Upper lobe of left lung (tissue), 4 donors: Measurements from ENCODE around the gene CEBPE.

Experiments
- EP300 ChIP-seq, 4 donors: sonication (generic); formaldehyde crosslinking; IDR thresholded peaks; one replicate each; pipeline ENCODE4 v1.5.1; 2017; ENCODE audit warnings: antibody characterized with exemption in 4 of 4, control low read depth in 2 of 4
- POLR2A ChIP-seq, 4 donors: fragments of 450-650 bp; IDR thresholded peaks; one replicate each; pipeline ENCODE4 v1.5.1; 2016 to 2017; ENCODE audit warnings: antibody characterized with exemption in 4 of 4, mild to moderate bottlenecking in 2 of 4
- TF ChIP-seq, protein P1 (sequence below), 6 experiments: fragments of 450-650 bp in 4 of 6; fragments of 200-600 bp in 2 of 6; sonication (generic) in 2 of 6; IDR thresholded peaks; one replicate each; pipeline ENCODE4 v1.5.1; 2016 to 2019; ENCODE audit warnings: antibody characterized with exemption in 6 of 6

DNA sequence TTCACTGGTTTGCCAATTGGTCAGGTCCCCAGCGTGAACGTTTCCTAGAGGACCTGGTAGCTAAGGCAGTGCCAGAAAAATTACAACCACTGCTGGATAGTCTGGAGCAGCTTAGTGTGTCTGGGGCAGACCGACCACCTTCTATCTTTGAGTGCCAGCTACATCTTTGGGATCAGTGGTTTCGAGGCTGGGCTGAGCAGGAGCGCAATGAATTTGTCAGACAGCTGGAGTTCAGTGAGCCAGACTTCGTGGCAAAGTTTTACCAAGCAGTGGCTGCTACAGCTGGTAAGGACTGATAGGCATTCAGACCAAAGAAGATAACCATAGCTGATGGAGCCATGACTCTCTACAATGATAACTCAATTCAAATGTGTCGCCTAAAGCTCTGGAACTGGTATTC is 21.3 kb downstream of the CEBPE start:
- TF ChIP-seq, protein P1, sequence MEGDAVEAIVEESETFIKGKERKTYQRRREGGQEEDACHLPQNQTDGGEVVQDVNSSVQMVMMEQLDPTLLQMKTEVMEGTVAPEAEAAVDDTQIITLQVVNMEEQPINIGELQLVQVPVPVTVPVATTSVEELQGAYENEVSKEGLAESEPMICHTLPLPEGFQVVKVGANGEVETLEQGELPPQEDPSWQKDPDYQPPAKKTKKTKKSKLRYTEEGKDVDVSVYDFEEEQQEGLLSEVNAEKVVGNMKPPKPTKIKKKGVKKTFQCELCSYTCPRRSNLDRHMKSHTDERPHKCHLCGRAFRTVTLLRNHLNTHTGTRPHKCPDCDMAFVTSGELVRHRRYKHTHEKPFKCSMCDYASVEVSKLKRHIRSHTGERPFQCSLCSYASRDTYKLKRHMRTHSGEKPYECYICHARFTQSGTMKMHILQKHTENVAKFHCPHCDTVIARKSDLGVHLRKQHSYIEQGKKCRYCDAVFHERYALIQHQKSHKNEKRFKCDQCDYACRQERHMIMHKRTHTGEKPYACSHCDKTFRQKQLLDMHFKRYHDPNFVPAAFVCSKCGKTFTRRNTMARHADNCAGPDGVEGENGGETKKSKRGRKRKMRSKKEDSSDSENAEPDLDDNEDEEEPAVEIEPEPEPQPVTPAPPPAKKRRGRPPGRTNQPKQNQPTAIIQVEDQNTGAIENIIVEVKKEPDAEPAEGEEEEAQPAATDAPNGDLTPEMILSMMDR (IDR thresholded peaks at IDR 0.05) = no peak
- no peak for TF ChIP-seq EP300 (IDR thresholded peaks at IDR 0.05)
- TF ChIP-seq POLR2A (IDR thresholded peaks at IDR 0.05) = no peak
